ENCODE data around the gene DBT.
"Not testable (repeated sequence)": the region's sequence is repeated elsewhere in the genome, so short reads cannot be mapped to it uniquely, and the experiment has no call there.

Gene DBT

GRCh38 chr1:100250807-100251206 is 1.2 kb upstream of the DBT start:
- no peak for DNase-seq (ENCODE audit: low read depth in 2 of 2)

- no peak for DNase-seq (ENCODE audit: low read depth in 2 of 2)
These were observed 630 bp upstream of the DBT start for GRCh38 chr1:100250264-100250663.

- no peak for DNase-seq (ENCODE audit: low read depth in 2 of 2)
These were observed 488 bp downstream of the DBT start for GRCh38 chr1:100249155-100249536.

GRCh38 chr1:100246738-100247137 is 2.9 kb downstream of the DBT start:
- DNase-seq (ENCODE audit: low read depth in 2 of 2): no peak

GRCh38 chr1:100240631-100241030 is 9.0 kb downstream of the DBT start:
- no peak for DNase-seq (ENCODE audit: low read depth in 2 of 2)

- no peak for DNase-seq (ENCODE audit: low read depth in 2 of 2)
These were observed 9.7 kb downstream of the DBT start for GRCh38 chr1:100239961-100240360.

- no peak for DNase-seq (ENCODE audit: low read depth in 2 of 2)
These were observed 12.5 kb downstream of the DBT start for GRCh38 chr1:100237091-100237490.

GRCh38 chr1:100234432-100234831 is 15.2 kb downstream of the DBT start:
- no peak for DNase-seq (ENCODE audit: low read depth in 2 of 2)

GRCh38 chr1:100233566-100233965 is 16.1 kb downstream of the DBT start:
- not testable (repeated sequence) for DNase-seq (ENCODE audit: low read depth in 2 of 2)

- no peak for DNase-seq (ENCODE audit: low read depth in 2 of 2)
These were observed 17.5 kb downstream of the DBT start for GRCh38 chr1:100232156-100232555.

- DNase-seq (ENCODE audit: low read depth in 2 of 2): no peak
These were observed 17.9 kb downstream of the DBT start for GRCh38 chr1:100231721-100232120.

GRCh38 chr1:100230765-100231164 is 18.9 kb downstream of the DBT start:
- no peak for DNase-seq (ENCODE audit: low read depth in 2 of 2)

GRCh38 chr1:100229681-100230443 is 19.8 kb downstream of the DBT start:
- no peak for DNase-seq (ENCODE audit: low read depth in 2 of 2)

GRCh38 chr1:100222428-100222827 is 27.2 kb downstream of the DBT start:
- DNase-seq (ENCODE audit: low read depth in 2 of 2): no peak

- DNase-seq (ENCODE audit: low read depth in 2 of 2): no peak
These were observed 29.8 kb downstream of the DBT start for GRCh38 chr1:100219883-100220282.

- no peak for DNase-seq (ENCODE audit: low read depth in 2 of 2)
These were observed 30.2 kb downstream of the DBT start for GRCh38 chr1:100219457-100219856.

GRCh38 chr1:100217834-100218233 is 31.8 kb downstream of the DBT start:
- DNase-seq (ENCODE audit: low read depth in 2 of 2): no peak

- no peak for DNase-seq (ENCODE audit: low read depth in 2 of 2)
These were observed 34.5 kb downstream of the DBT start for GRCh38 chr1:100215101-100215500.

- no peak for DNase-seq (ENCODE audit: low read depth in 2 of 2)
These were observed 36.5 kb downstream of the DBT start for GRCh38 chr1:100213141-100213540.

GRCh38 chr1:100206301-100206700 is 43.3 kb downstream of the DBT start:
- no peak for DNase-seq (ENCODE audit: low read depth in 2 of 2)

- DNase-seq (ENCODE audit: low read depth in 2 of 2): not testable (repeated sequence)
These were observed 44.0 kb downstream of the DBT start for GRCh38 chr1:100205593-100205992.

GRCh38 chr1:100205103-100205502 is 44.5 kb downstream of the DBT start:
- DNase-seq (ENCODE audit: low read depth in 2 of 2): not testable (repeated sequence)

- DNase-seq (ENCODE audit: low read depth in 2 of 2): not testable (repeated sequence)
These were observed 46.9 kb downstream of the DBT start for GRCh38 chr1:100202703-100203102.

- not testable (repeated sequence) for DNase-seq (ENCODE audit: low read depth in 2 of 2)
These were observed 49.6 kb downstream of the DBT start for GRCh38 chr1:100200060-100200459.

All from stimulated activated CD4-positive, alpha-beta T cell treated with anti-CD3 and anti-CD28 coated beads, Interleukin-15, amount 100 ng/mL, for 48 hours (primary cell).